NK-92 treated with Interleukin-12 subunit alpha and Interleukin-12 subunit beta, amount 100 ng/mL, for 24 hours (cell line): ENCODE results near the gene TGFB2.

ENCODE experiments used
- DNase-seq: peaks from one replicate; lab custom pipeline; 2025; lab: John Stamatoyannopoulos, UW

TGFB2 gene

GRCh38 chr1:218425647-218426342 is 80.7 kb downstream of the TGFB2 start:
- no peak for DNase-seq

GRCh38 chr1:218426343-218426657 is 81.2 kb downstream of the TGFB2 start:
- no peak for DNase-seq

GRCh38 chr1:218429301-218429700 is 84.2 kb downstream of the TGFB2 start:
- DNase-seq = no peak

- no peak for DNase-seq
Observed at GRCh38 chr1:218430346-218430745, 85.2 kb downstream of the TGFB2 start.

- DNase-seq = no peak
Observed at GRCh38 chr1:218430822-218431221, 85.7 kb downstream of the TGFB2 start.

GRCh38 chr1:218431476-218431875 is 86.3 kb downstream of the TGFB2 start:
- no peak for DNase-seq

- no peak for DNase-seq
Observed at GRCh38 chr1:218433744-218434143, 88.6 kb downstream of the TGFB2 start.

GRCh38 chr1:218435528-218435927 is 90.4 kb downstream of the TGFB2 start:
- DNase-seq = no peak

- no peak for DNase-seq
Observed at GRCh38 chr1:218436346-218436745, 91.2 kb downstream of the TGFB2 start.

- no peak for DNase-seq
Observed at GRCh38 chr1:218436997-218437396, 91.9 kb downstream of the TGFB2 start.

GRCh38 chr1:218439541-218440295 is 94.6 kb downstream of the TGFB2 start:
- DNase-seq = no peak

GRCh38 chr1:218443255-218443654 is 98.1 kb downstream of the TGFB2 start:
- DNase-seq = no peak

GRCh38 chr1:218444173-218444572 is 99.0 kb downstream of the TGFB2 start:
- DNase-seq = no peak

GRCh38 chr1:218444588-218444987 is 99.5 kb downstream of the TGFB2 start:
- no peak for DNase-seq

GRCh38 chr1:218447010-218447689 is 102.0 kb downstream of the TGFB2 start:
- DNase-seq = no peak

GRCh38 chr1:218451415-218451814 is 106.3 kb downstream of the TGFB2 start:
- no peak for DNase-seq

- DNase-seq = no peak
Observed at GRCh38 chr1:218454700-218455282, 109.7 kb downstream of the TGFB2 start.

GRCh38 chr1:218456444-218456843 is 111.3 kb downstream of the TGFB2 start:
- DNase-seq = no peak

GRCh38 chr1:218459450-218459849 is 114.3 kb downstream of the TGFB2 start:
- DNase-seq = no peak

GRCh38 chr1:218459878-218460711 is 115.0 kb downstream of the TGFB2 start:
- DNase-seq = no peak

GRCh38 chr1:218461351-218461750 is 116.2 kb downstream of the TGFB2 start:
- no peak for DNase-seq

GRCh38 chr1:218462116-218462515 is 117.0 kb downstream of the TGFB2 start:
- no peak for DNase-seq
